HG03521 (cell line): ENCODE data around the gene GJD3.

Source experiments
- ATAC-seq: cut with Tn5 transposase; IDR thresholded peaks from one replicate; pipeline ENCODE4 v1.9.1; 2021; ENCODE audit warnings: mild to moderate bottlenecking, moderate library complexity; ENCODE audit not compliant: unreplicated experiment

The GJD3 gene

GRCh38 chr17:40341808-40342503, 22.6 kb downstream of the GJD3 start:
- no peak for ATAC-seq

GRCh38 chr17:40340880-40341807, 23.4 kb downstream of the GJD3 start:
- peak; percentile 61 for ATAC-seq

- no peak for ATAC-seq
These were observed 24.2 kb downstream of the GJD3 start for GRCh38 chr17:40340327-40340726.

DNA sequence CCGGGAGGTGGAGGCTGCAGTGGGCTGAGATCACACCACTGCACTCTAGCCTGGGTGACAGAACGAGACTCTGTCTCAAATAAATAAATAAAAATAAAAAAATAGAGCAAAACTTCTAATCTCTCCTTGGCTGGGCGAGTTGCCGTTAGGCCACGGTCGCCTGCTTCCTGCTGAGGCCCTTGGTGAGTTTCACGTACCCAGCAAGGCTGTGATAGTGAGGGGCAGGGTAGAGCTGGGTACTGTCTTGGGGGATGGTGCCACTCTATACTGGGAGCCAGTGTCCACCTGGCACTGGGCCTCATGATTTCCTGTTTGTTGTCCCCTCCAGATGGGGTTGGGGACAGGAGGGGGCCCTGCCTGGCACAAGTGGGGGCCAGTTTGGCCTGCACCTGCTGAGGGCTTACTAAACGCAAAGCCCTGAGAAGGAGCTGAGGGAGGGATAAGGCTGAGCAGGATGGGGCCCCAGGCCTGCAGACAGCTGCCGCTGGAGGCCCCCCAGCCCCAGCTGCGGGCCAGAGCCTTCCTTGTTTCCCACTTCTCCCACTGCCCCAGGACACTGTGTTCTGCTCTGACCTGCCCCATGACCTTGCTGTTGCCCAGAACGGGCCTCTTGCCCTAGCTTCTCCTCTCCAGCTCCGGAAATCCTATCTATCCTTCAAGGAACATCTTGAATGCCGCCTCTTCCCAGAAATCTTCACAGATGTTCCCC, 25.4 kb downstream of the GJD3 start:
- no peak for ATAC-seq

DNA sequence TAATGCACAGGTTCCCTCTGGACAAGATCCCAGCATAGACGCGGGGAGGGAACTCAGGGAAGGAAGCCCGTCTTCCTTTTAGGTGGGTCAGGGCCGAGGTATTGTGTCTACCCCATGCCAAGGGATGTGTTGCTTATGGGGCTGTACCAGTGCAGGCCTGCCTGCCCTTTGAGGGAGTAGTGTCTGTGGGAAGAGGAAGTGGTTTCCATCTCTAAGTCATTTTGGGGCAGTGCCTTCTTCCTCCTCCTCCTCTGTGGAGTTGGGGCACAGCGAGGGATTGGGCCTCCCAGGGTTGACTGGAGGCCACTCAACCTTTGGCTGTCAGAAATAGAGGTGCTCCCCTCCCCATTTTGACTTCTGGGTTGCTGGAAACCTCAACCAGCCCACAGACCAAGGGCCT, 26.5 kb downstream of the GJD3 start:
- no peak for ATAC-seq

GRCh38 chr17:40337351-40337750, 27.2 kb downstream of the GJD3 start:
- no peak for ATAC-seq

DNA sequence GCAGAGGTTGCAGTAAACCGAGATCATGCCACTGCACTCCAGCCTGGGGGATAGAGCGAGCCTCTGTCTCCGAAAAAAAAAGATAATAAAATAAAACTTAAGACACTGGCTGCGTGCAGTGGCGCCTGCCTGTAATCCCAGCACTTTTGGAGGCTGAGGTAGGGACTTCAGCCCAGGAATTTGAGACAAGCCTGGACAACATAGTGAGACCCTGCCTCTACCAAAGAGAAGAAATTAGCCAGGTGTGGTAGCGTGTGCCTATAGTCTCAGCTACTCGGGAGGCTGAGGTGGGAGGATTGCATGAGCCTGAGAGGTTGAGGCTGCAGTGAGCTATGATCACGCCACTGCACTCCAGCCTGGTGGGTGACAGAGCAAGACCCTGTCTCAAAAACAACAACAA, 28.9 kb downstream of the GJD3 start:
- no peak for ATAC-seq

DNA sequence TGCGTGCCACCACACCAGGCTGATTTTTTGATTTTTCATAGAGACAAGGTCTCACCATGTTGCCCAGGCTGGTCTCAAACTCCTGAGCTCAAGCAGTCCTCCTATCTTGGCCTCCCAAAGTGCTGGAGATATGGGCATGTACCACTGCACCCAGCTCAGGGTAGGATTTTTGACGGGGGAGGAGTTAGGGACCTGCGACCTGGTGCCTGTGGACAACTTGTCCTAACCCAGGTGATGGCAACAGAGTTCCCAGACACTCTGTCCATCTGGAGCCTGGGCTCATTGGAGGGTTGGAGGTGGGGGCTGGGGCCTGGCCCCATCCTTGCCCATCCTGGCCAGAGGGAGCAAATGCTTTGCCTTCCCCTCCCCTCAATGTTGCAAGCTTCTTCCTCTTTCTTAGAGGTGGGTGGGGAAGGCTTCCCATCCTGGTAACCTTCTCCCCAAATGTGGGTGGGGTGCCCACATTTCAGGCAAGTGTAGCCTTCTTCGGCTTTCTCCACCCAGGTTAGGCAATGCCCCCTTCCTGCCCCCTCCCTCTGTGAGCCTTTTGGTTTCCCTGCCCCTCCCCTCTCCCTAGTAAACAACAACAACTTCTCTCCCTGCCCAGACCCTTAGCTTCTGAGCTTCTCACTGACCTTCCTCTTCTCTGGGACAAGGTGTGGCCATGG, 30.6 kb downstream of the GJD3 start:
- ATAC-seq = no peak

DNA sequence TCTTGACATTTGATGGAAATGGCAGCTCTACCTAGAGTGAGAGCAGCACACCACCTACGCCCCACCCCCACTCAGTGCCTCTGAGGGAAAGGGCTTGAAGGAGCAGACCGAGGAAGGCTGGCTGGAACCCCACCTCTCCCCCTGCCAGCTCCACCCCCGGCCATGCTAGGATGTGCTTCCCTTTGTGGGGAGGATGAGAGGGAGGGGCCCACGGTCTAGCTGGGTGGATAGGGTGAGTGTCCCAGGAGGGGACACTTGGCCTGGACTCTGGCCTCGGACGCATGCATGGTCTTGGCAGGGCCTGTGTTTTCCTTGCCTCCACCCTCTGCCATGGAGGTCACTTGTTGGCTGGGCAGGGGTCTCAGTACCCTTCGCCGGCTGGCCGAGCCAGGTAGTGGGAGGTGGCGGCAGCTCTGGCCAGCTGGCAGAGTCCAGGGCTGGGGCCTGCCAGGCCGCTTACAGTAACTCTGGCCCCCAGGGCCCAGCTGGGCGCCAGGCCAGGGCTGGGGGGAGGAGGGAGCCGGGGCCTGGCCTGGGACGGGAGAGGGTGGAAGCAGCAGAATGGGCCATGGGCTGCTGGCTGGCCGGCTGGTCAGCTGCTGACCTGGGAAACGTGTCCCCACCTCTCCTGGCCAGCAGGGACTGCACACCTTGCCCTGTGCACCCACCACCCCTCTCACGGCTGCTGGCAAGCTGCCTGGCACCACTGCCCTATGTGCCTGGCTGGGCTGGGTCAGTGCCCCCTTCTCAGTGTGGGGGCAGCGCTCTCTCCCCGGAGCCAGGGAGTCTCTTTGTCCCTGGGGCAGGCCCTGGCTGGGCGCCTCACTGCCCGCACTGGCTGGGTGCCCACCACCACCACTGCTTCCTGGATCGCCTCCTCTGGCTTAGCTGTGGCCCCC, 32.5 kb downstream of the GJD3 start:
- ATAC-seq = no peak

- no peak for ATAC-seq
These were observed 33.6 kb downstream of the GJD3 start for GRCh38 chr17:40330850-40331470.

DNA sequence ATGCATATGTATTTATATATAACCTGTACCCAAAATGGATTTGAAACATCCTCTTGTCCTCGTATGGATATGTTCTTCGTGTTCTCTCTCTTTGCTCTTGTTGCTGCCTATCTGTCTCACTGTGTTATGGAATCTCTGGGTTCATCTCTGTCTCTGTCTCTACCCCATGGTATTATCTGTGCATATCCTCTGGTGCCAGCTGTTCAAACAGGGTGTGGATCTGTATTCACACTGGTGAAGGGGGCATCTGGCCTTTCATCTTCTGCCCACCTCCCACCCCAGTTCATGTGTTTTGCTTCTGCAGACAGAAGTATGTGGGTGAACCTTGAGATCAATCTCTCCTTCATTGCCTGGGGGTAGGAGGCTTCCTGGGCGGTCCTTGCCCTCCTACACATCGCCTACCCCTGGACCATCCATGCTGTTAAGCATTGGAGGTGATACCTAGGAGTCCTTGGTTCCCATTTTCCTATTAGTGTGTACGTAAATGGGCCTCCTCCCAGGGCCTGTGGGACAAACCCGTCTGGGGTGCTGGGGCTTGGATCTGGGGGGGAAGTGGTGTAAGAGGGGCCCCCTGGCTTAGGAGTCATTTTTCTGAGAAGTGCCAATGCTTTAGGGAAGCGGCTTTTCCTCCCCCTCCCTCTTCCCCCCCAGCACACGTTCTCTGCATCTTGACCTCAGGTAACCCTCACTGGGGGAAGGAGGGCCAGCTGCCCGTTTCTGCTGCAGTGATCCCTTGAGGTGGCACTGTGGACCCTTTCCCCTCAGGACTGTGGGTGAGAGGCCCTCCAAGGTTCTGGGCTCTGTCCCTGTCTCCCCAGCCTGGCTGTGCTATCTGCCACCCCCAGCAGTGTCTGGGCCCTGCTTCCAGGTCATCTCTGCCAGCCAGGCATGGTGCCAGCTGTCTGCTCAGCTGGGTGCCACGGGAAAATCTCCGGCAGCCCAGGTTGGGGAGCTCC, 34.4 kb downstream of the GJD3 start:
- no peak for ATAC-seq

GRCh38 chr17:40328386-40328766, 36.2 kb downstream of the GJD3 start:
- no peak for ATAC-seq

GRCh38 chr17:40327735-40328385, 36.7 kb downstream of the GJD3 start:
- ATAC-seq = no peak

DNA sequence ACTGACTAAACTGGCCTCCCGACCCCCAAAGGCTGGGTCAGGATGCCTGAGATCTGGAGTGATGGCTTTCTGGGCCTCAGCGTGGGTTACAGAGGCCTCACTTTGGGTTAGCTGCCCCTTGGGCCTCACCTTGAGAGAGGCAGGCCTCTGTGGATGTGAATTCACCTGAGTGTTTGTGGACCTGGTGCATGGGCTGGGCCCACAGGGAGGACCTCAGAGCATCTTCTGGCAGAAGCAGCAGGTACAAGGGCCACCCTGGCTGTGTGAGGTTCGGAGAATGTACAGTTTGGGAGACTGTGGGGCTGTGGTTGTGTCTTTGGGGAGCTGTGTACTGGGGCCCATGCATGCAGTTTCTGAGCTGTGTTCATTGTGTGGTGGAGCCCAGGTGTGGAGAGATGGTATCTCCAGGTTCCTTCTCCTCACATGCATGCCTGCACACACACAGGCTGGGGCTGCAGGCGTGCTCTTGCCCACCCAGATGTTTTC, 37.2 kb downstream of the GJD3 start:
- ATAC-seq = no peak

DNA sequence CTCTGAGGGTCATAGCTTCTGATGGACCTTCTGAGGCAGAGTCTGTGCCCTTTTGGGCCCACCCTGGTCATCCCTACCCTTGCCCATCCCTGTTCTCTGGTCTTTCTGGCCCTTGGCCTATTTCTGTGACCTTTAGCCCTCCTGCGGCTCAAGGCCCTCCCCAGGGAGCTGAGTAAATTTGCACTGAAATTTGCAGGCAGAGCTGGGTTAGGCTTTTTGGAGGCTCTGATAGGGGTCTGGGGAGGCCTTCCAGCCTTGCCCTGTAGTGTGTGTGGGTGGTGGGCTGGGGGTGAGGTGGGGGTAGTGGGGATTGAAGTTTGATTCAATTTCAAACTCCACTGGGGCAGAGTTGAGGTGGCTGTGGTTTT, 37.7 kb downstream of the GJD3 start:
- no peak for ATAC-seq

DNA sequence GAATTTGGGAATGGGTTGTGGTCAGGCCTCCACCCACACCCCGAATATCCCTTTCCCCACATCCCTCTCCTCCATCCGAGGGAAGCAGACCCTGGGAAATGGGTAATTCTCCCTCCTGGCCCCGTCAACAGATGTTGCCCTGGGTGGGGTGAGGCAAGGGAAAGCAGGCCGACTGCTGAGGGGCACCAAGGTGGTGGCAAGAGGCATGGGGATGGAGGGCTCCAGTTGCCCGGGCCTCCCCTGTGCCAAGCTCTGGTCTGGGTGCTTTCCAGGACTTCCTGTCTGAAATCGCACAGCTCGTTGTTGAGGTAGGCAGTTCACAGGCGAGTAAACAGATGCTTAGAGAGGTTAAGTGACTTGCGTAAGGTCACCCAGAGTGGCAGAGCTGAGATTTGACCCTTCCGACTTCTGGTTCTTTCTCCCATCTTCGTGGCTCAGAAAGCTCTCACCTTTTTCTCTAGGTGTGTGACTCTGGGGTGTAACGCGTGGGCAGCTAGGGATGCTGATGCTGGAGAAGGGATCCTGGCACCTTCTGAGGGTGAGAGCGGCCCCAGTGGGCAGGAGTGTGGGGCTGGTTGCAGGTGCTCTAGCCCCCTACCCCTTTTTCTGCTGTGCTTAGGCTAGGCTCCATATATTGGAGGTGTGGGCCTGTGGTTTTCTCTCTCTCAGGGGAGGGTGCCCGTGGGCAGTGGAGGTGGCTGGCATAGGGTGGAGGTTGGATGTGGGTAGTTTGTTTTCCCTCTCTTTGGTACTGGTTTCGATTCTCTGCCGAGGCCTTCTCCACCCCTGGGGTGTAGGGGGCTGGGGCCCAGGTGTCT, 38.3 kb downstream of the GJD3 start:
- ATAC-seq = no peak
